ENCODE results near the gene UBN2.
"Not testable (repeated sequence)": the region's sequence is repeated elsewhere in the genome, so short reads cannot be mapped to it uniquely, and the experiment has no call there.

The UBN2 gene

GRCh38 chr7:139297795-139298194 lies 66.8 kb downstream of the UBN2 start:
- no peak overlapping the region for H3K4me3 Mint-ChIP-seq
- peaks cover 19% of the 10 kb centered on the region for H3K36me3 Mint-ChIP-seq (ENCODE audit: low read depth)
- H3K9me3 Mint-ChIP-seq: no peaks in the 10 kb centered on the region
- DNase-seq (no peak), ATAC-seq (no peak)
- no peaks in the 10 kb centered on the region for H3K4me1 Mint-ChIP-seq
- H3K27ac Mint-ChIP-seq: no peak overlapping the region
- no peaks in the 10 kb centered on the region for H3K27me3 Mint-ChIP-seq

- H3K27ac Mint-ChIP-seq: no peak overlapping the region
- H3K9me3 Mint-ChIP-seq: no peaks in the 10 kb centered on the region
- H3K36me3 Mint-ChIP-seq (ENCODE audit: low read depth): peaks cover 13% of the 10 kb centered on the region
- no peak overlapping the region for H3K4me3 Mint-ChIP-seq
- no peak for DNase-seq
- no peaks in the 10 kb centered on the region for H3K27me3 Mint-ChIP-seq
- no peak for ATAC-seq
- no peaks in the 10 kb centered on the region for H3K4me1 Mint-ChIP-seq
These were observed 68.3 kb downstream of the UBN2 start for GRCh38 chr7:139299296-139299695.

- no peak for DNase-seq
- no peak overlapping the region for H3K27ac Mint-ChIP-seq
- no peak overlapping the region for H3K4me3 Mint-ChIP-seq
- no peaks in the 10 kb centered on the region for H3K4me1 Mint-ChIP-seq
- no peaks in the 10 kb centered on the region for H3K9me3 Mint-ChIP-seq
- ATAC-seq: no peak
- H3K36me3 Mint-ChIP-seq (ENCODE audit: low read depth): peaks cover 11% of the 10 kb centered on the region
- H3K27me3 Mint-ChIP-seq: no peaks in the 10 kb centered on the region
These were observed 69.4 kb downstream of the UBN2 start for GRCh38 chr7:139300390-139300789.

GRCh38 chr7:139304517-139304916 lies 73.5 kb downstream of the UBN2 start:
- ATAC-seq: no peak
- no peaks in the 10 kb centered on the region for H3K27me3 Mint-ChIP-seq

GRCh38 chr7:139317939-139318505 lies 87.0 kb downstream of the UBN2 start:
- DNase-seq: no peak
- Mint-ChIP-seq H3K27me3 (no peaks in the 10 kb centered on the region), H3K27ac (no peak overlapping the region), H3K9me3 (no peaks in the 10 kb centered on the region), H3K4me3 (no peak overlapping the region), H3K4me1 (no peaks in the 10 kb centered on the region), H3K36me3 (ENCODE audit: low read depth) (no peaks in the 10 kb centered on the region)
- ATAC-seq: no peak

More at GRCh38 chr7:139304517-139304916, 73.5 kb downstream of the UBN2 start:
- H3K36me3 Mint-ChIP-seq (ENCODE audit: low read depth): peaks cover 10% of the 10 kb centered on the region
- no peak overlapping the region for H3K4me3 Mint-ChIP-seq
- no peaks in the 10 kb centered on the region for H3K9me3 Mint-ChIP-seq
- H3K4me1 Mint-ChIP-seq: no peaks in the 10 kb centered on the region
- no peak overlapping the region for H3K27ac Mint-ChIP-seq
- no peak for DNase-seq

- ATAC-seq (no peak), DNase-seq (no peak)
- Mint-ChIP-seq H3K36me3 (ENCODE audit: low read depth) (no peaks in the 10 kb centered on the region), H3K27ac (no peak overlapping the region), H3K4me1 (no peaks in the 10 kb centered on the region), H3K27me3 (no peaks in the 10 kb centered on the region), H3K4me3 (no peak overlapping the region), H3K9me3 (no peaks in the 10 kb centered on the region)
These were observed 90.2 kb downstream of the UBN2 start for GRCh38 chr7:139321071-139321745.

GRCh38 chr7:139324709-139325108 lies 93.7 kb downstream of the UBN2 start:
- not testable (repeated sequence) for H3K4me3 Mint-ChIP-seq; H3K9me3 Mint-ChIP-seq; H3K4me1 Mint-ChIP-seq; ATAC-seq; H3K27ac Mint-ChIP-seq; H3K36me3 Mint-ChIP-seq (ENCODE audit: low read depth); DNase-seq; H3K27me3 Mint-ChIP-seq

- no peak for ATAC-seq
- H3K27me3 Mint-ChIP-seq: no peaks in the 10 kb centered on the region
- no peaks in the 10 kb centered on the region for H3K36me3 Mint-ChIP-seq (ENCODE audit: low read depth)
- no peak for DNase-seq
- peaks cover 7% of the 10 kb centered on the region for H3K4me1 Mint-ChIP-seq
- no peak overlapping the region for H3K4me3 Mint-ChIP-seq
- H3K9me3 Mint-ChIP-seq: no peaks in the 10 kb centered on the region
- H3K27ac Mint-ChIP-seq: no peak overlapping the region
These were observed 97.3 kb downstream of the UBN2 start for GRCh38 chr7:139328375-139328774.

GRCh38 chr7:139329119-139329518 lies 98.1 kb downstream of the UBN2 start:
- no peaks in the 10 kb centered on the region for H3K27me3 Mint-ChIP-seq
- no peak overlapping the region for H3K4me3 Mint-ChIP-seq
- H3K27ac Mint-ChIP-seq: no peak overlapping the region
- peaks cover 7% of the 10 kb centered on the region for H3K4me1 Mint-ChIP-seq
- H3K9me3 Mint-ChIP-seq: no peaks in the 10 kb centered on the region
- DNase-seq (no peak), ATAC-seq (no peak)
- no peaks in the 10 kb centered on the region for H3K36me3 Mint-ChIP-seq (ENCODE audit: low read depth)

- peaks cover 7% of the 10 kb centered on the region for H3K4me1 Mint-ChIP-seq
- no peak for ATAC-seq
These were observed 99.4 kb downstream of the UBN2 start for GRCh38 chr7:139330333-139331030.

GRCh38 chr7:139332697-139333359 lies 101.8 kb downstream of the UBN2 start:
- H3K27me3 Mint-ChIP-seq: no peaks in the 10 kb centered on the region
- ATAC-seq (no peak), DNase-seq (no peak)
- H3K4me3 Mint-ChIP-seq: no peak overlapping the region
- H3K27ac Mint-ChIP-seq: no peak overlapping the region
- H3K9me3 Mint-ChIP-seq: no peaks in the 10 kb centered on the region
- no peaks in the 10 kb centered on the region for H3K36me3 Mint-ChIP-seq (ENCODE audit: low read depth)
- peaks cover 7% of the 10 kb centered on the region for H3K4me1 Mint-ChIP-seq

More at GRCh38 chr7:139330333-139331030, 99.4 kb downstream of the UBN2 start:
- H3K27ac Mint-ChIP-seq: no peak overlapping the region
- H3K4me3 Mint-ChIP-seq: no peak overlapping the region
- H3K36me3 Mint-ChIP-seq (ENCODE audit: low read depth): no peaks in the 10 kb centered on the region
- H3K9me3 Mint-ChIP-seq: no peaks in the 10 kb centered on the region
- no peaks in the 10 kb centered on the region for H3K27me3 Mint-ChIP-seq
- no peak for DNase-seq

- ATAC-seq; H3K4me1 Mint-ChIP-seq; H3K27ac Mint-ChIP-seq; DNase-seq; H3K36me3 Mint-ChIP-seq (ENCODE audit: low read depth); H3K4me3 Mint-ChIP-seq; H3K27me3 Mint-ChIP-seq; H3K9me3 Mint-ChIP-seq: not testable (repeated sequence)
These were observed 102.4 kb downstream of the UBN2 start for GRCh38 chr7:139333443-139333842.

- Mint-ChIP-seq H3K9me3 (peaks cover 6% of the 10 kb centered on the region), H3K27me3 (no peaks in the 10 kb centered on the region), H3K4me3 (no peak overlapping the region), H3K4me1 (peaks cover 12% of the 10 kb centered on the region), H3K36me3 (ENCODE audit: low read depth) (peaks cover 4% of the 10 kb centered on the region), H3K27ac (no peak overlapping the region)
- no peak for DNase-seq
- ATAC-seq: no peak
These were observed 103.5 kb downstream of the UBN2 start for GRCh38 chr7:139334399-139335150.

- Mint-ChIP-seq H3K9me3 (peaks cover 13% of the 10 kb centered on the region), H3K4me3 (peak overlapping the region; percentile 91), H3K27ac (peak overlapping the region; percentile 99), H3K36me3 (ENCODE audit: low read depth) (peaks cover 15% of the 10 kb centered on the region), H3K4me1 (peaks cover 36% of the 10 kb centered on the region), H3K27me3 (peaks cover 7% of the 10 kb centered on the region)
- no peak for ATAC-seq
- no peak for DNase-seq
These were observed 108.0 kb downstream of the UBN2 start for GRCh38 chr7:139339025-139339424.
